EH (cell line): Measurements from ENCODE around the gene SLC6A4.

ENCODE experiments used
- DNase-seq: peaks from one replicate; pipeline ENCODE4 v3.0.0-alpha.2; 2015; ENCODE audit warnings: low read depth

SLC6A4 gene

GRCh38 chr17:30235386-30236296 is at the start of gene SLC6A4:
SLC6A4 (minus strand) TSS chr17:30235697; CDS start chr17:30221958, 13,739 bp downstream.
- DNase-seq: peak; percentile 32

- DNase-seq: no peak
These were observed 43.7 kb upstream of the SLC6A4 start for GRCh38 chr17:30279156-30279555.

- peak; percentile 48 for DNase-seq
These were observed 42.5 kb upstream of the SLC6A4 start for GRCh38 chr17:30278032-30278431.

GRCh38 chr17:30275911-30276310 is 40.4 kb upstream of the SLC6A4 start:
- DNase-seq: no peak

- no peak for DNase-seq
These were observed 39.4 kb upstream of the SLC6A4 start for GRCh38 chr17:30274887-30275286.

GRCh38 chr17:30273373-30273772 is 37.9 kb upstream of the SLC6A4 start:
- DNase-seq: peak; percentile 50

- DNase-seq: peak; percentile 17
These were observed 35.6 kb upstream of the SLC6A4 start for GRCh38 chr17:30271102-30271501.

- DNase-seq: no peak
These were observed 32.1 kb upstream of the SLC6A4 start for GRCh38 chr17:30267625-30268024.

- peak; percentile 26 for DNase-seq
These were observed 28.2 kb upstream of the SLC6A4 start for GRCh38 chr17:30263552-30264333.

GRCh38 chr17:30256756-30257506 is 21.4 kb upstream of the SLC6A4 start:
- peak; percentile 63 for DNase-seq

GRCh38 chr17:30254150-30254549 is 18.7 kb upstream of the SLC6A4 start:
- no peak for DNase-seq

- no peak for DNase-seq
These were observed 17.8 kb upstream of the SLC6A4 start for GRCh38 chr17:30253312-30253711.

- DNase-seq: no peak
These were observed 16.4 kb upstream of the SLC6A4 start for GRCh38 chr17:30251931-30252330.

GRCh38 chr17:30249460-30249859 is 14.0 kb upstream of the SLC6A4 start:
- no peak for DNase-seq

GRCh38 chr17:30248786-30249185 is 13.3 kb upstream of the SLC6A4 start:
- no peak for DNase-seq

GRCh38 chr17:30246460-30246859 is 11.0 kb upstream of the SLC6A4 start:
- DNase-seq: no peak

GRCh38 chr17:30244853-30245385 is 9.4 kb upstream of the SLC6A4 start:
- DNase-seq: peak; percentile 93

- no peak for DNase-seq
These were observed 8.1 kb upstream of the SLC6A4 start for GRCh38 chr17:30243568-30243967.

- no peak for DNase-seq
These were observed 7.5 kb upstream of the SLC6A4 start for GRCh38 chr17:30243002-30243401.

- DNase-seq: no peak
These were observed 5.6 kb upstream of the SLC6A4 start for GRCh38 chr17:30241051-30241450.

GRCh38 chr17:30240177-30240576 is 4.7 kb upstream of the SLC6A4 start:
- no peak for DNase-seq

- DNase-seq: no peak
These were observed 3.6 kb upstream of the SLC6A4 start for GRCh38 chr17:30239089-30239462.
